HCT116 (cell line): Measurements from ENCODE around the gene VCPKMT.

Experiments
- CEBPB ChIP-seq: IDR thresholded peaks from 2 replicates; pipeline ENCODE4 v1.6.1; 2012; ENCODE audit warnings: low read depth
- POLR2AphosphoS5 ChIP-seq: IDR thresholded peaks from 2 replicates; pipeline ENCODE4 v1.6.1; 2011; ENCODE audit warnings: mild to moderate bottlenecking, low read depth, low read length, moderate library complexity
- RAD21 ChIP-seq: IDR thresholded peaks from 2 replicates; pipeline ENCODE4 v1.6.1; 2012; ENCODE audit warnings: low read depth, mild to moderate bottlenecking
- TF ChIP-seq, protein P1 (sequence below), 3 experiments: fragments of 200-600 bp in 1 of 3; sonication (generic) in 1 of 3; IDR thresholded peaks in 2 of 3; conservative IDR thresholded peaks in 1 of 3; 2 replicates each; pipeline ENCODE4 v1.5.1; 2012 to 2017; ENCODE audit warnings: low read depth in 2 of 3, low read length in 2 of 3, antibody characterized with exemption in 1 of 3, borderline replicate concordance in 1 of 3, control low read depth in 1 of 3, mild to moderate bottlenecking in 1 of 3, mixed read lengths in 1 of 3, mixed run types in 1 of 3, moderate library complexity in 1 of 3; ENCODE audit not compliant: insufficient read depth in 1 of 3

GRCh38 chr14:50085570-50086320, 30.6 kb downstream of the VCPKMT start:
- TF ChIP-seq, protein P1, sequence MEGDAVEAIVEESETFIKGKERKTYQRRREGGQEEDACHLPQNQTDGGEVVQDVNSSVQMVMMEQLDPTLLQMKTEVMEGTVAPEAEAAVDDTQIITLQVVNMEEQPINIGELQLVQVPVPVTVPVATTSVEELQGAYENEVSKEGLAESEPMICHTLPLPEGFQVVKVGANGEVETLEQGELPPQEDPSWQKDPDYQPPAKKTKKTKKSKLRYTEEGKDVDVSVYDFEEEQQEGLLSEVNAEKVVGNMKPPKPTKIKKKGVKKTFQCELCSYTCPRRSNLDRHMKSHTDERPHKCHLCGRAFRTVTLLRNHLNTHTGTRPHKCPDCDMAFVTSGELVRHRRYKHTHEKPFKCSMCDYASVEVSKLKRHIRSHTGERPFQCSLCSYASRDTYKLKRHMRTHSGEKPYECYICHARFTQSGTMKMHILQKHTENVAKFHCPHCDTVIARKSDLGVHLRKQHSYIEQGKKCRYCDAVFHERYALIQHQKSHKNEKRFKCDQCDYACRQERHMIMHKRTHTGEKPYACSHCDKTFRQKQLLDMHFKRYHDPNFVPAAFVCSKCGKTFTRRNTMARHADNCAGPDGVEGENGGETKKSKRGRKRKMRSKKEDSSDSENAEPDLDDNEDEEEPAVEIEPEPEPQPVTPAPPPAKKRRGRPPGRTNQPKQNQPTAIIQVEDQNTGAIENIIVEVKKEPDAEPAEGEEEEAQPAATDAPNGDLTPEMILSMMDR (IDR thresholded peaks at IDR 0.05 in 2 of 3, conservative IDR thresholded peaks at IDR 0.05 in 1 of 3; ENCODE audit: borderline replicate concordance in 1 of 3, insufficient read depth in 1 of 3, low read depth in 2 of 3, low read length in 2 of 3) = no peak
- TF ChIP-seq RAD21 (no peak), POLR2AphosphoS5 (no peak), CEBPB (no peak)
